Superior temporal gyrus (tissue), 1 donor: ENCODE results near the gene MGARP.
"Not testable (repeated sequence)": the region's sequence is repeated elsewhere in the genome, so short reads cannot be mapped to it uniquely, and the experiment has no call there.

Experiments used
- DNase-seq: peaks from one replicate; pipeline ENCODE4 v3.0.0-alpha.2; 2016; ENCODE audit errors: extremely low spot score

Gene MGARP

GRCh38 chr4:139279760-139280620 lies at the start of gene MGARP:
MGARP (minus strand) TSS chr4:139280225; CDS start chr4:139280158, 67 bp downstream.
- no peak for DNase-seq

DNA sequence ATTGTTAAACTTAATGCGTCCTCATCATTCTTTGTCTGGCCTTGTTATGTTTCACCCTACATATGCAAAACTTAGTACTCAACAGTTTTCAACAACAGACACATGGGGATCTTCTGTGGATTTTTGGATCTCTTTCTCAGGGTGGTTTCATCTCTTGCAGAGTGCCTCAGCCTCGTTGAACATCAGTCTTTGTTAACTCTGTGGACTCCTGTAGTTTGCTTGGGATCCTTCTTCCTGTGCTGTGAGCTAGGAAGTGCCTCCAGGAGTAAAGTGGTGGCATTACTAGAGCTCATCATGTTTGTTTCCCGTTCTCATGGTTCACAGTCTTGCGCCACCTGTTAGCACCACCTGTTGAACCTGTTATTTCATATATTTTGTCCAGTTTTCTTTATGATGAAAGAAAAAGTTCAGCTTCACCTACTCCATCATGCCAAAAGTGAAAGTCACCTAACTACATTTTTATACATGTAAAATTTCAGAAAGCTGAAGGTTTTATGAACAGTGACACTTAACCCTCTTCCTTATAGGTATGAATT lies 49.7 kb upstream of the MGARP start:
- DNase-seq: no peak

GRCh38 chr4:139324620-139325019 lies 44.6 kb upstream of the MGARP start:
- DNase-seq: no peak

GRCh38 chr4:139322541-139322940 lies 42.5 kb upstream of the MGARP start:
- DNase-seq: not testable (repeated sequence)

DNA sequence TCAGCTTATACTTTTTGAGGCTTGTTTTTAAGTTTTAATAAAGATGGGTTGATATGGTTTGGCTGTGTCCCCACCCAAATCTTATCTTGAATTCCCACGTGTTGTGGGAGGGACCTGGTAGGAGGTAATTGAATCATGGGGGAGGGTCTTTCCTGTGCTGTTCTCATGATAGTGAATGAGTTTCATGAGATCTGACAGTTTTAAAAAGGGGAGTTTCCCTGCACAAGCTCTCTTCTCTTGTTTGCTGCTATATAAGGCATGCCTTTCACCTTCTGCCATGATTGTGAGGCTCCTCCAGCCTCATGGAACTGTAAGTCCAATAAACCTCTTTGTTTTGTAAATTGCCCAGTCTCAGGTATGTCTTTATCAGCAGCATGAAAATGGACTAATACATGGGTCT lies 42.0 kb upstream of the MGARP start:
- DNase-seq: not testable (repeated sequence)

DNA sequence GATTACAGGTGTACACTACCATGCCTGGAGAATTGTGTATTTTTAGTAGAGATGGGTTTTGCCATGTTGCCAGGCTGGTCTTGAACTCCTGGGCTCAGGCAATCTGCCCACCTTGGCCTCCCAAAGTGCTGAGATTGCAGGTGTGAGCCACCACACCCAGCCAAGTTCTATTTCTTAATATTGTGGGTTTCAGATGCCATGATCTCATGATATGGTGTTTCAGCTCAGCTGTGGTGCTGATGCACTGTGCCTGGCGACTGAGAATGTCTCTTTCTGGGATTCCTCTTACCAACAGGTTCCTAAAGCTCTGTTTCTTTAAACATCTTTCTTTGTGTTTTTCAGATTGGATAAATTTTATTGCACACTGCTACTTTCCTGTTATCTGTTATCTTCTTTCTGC lies 39.5 kb upstream of the MGARP start:
- no peak for DNase-seq

DNA sequence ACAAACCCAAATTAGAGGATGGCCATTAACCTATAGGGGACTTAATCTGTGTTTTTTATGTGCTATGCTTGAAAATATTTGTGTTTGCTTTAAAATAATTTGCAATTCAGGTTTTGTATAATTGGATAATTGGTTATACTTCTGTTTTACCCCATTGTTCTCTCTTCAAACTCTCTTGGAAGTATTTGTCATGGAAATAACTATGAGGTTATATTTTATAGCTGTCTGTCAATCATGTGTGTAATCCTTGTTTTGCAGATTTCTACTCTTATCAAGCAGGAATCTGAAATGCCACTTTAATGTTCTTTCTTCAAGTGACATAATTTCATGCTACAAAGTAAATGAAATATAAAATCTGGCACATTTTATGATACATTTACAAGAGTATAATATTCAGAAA lies 37.6 kb upstream of the MGARP start:
- no peak for DNase-seq

DNA sequence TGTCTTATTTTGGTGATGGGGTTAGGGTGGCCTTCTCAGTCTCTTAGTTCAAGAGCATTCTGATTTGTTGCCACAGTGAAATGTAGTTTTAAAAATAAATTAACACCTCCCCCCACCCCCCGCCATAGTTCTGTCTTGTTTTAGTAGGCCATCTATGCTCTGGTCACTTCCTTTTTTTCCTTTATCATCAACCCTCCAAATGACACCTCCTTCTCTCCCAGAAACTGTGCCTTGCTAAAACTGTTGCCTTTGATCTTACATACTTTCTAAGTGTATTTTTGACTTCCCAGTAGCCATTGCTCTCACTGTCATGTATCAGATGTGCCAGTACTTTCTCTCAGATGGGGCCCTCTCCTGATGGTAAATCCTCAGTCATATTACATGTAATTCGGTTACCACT lies 36.7 kb upstream of the MGARP start:
- no peak for DNase-seq

GRCh38 chr4:139315221-139315675 lies 35.2 kb upstream of the MGARP start:
- no peak for DNase-seq

DNA sequence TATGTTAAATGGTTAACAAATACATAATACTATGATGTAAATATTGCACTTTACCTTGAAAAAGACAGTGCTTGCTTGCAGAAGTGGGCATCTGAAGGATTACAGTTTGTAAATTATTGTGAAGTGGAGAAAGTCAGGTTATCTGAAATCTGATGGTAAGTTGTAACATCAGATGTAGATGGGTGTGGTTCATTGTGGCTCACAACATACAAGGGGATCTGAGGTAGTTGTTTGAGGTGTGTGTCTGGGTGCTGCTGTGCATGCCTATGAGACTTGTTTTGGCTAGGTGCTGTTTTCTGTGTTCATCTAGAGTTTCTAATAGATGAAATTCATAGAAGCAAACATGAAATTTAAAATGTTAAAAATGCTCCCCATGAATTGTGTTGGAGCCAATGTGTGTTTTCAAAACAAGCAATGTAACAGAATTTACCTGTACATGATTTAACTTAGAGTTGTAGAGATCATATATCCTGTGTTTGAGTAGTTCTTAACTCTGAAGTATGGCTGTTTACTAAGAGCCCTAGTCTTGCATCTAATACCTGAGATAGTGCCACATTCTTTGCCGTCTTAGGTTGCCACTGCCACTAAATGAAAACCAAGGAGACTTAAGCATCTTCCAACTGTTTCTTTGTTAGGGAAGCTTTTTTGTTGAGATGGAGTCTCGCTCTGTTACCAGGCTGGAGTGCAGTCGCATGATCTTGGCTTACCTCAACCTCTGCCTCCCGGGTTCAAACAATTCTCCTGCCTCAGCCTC lies 34.2 kb upstream of the MGARP start:
- no peak for DNase-seq

GRCh38 chr4:139313414-139313813 lies 33.4 kb upstream of the MGARP start:
- DNase-seq: not testable (repeated sequence)

DNA sequence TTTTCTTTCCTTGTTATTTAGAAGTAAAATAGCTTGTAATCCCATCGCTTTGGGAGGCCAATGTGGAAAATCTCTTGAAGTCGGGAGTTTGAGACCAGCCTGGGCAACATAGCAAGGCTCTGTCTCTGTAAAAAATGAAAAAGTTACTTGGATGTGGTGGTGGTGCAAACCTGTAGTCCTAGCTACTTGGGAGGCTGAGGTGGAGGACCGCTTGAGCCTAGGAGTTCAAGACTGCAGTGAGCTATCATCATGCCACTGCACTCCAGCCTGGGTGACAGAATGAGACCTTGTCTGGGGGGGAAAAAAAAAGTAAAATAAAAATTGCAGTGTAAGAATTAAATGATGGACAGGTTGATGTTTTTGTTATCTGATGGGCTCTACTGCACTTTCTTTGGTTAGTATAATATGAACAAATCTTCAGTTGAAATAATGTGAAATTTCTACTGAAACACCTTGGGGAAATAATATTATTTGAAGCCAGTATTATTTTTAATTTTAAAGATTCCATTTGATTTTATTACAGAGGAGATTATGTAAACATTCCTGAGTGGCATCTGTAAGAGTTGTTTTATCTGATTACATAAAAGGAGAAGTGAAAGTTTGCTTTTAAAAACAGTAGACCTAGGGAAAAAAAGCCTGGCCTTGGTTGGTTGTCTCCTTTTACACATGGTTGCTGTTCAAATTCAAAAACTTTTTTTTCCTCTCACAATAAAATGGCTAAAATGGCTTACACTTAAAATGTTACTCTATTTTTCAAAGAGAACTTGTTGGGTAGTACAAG lies 32.7 kb upstream of the MGARP start:
- no peak for DNase-seq

DNA sequence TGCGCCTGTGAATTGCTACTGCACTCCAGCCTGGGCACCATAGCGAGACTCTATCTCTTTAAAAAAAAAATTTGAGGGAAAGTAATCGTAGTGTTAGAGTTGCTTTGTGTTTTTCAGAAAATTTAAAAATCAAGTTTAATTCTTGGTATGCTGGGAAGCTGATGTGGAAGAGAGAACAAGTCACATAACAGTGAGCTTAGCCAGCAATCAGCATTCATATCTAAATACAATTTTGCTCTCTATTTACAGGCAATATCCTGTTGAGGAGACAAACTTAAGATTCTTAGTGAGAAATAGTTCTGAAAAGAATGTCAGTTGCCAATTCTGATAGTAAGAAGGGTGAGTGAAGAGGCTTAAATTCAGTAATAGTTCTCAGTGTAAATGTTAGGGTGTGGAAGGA lies 31.9 kb upstream of the MGARP start:
- DNase-seq: no peak

GRCh38 chr4:139304920-139305319 lies 24.9 kb upstream of the MGARP start:
- no peak for DNase-seq

DNA sequence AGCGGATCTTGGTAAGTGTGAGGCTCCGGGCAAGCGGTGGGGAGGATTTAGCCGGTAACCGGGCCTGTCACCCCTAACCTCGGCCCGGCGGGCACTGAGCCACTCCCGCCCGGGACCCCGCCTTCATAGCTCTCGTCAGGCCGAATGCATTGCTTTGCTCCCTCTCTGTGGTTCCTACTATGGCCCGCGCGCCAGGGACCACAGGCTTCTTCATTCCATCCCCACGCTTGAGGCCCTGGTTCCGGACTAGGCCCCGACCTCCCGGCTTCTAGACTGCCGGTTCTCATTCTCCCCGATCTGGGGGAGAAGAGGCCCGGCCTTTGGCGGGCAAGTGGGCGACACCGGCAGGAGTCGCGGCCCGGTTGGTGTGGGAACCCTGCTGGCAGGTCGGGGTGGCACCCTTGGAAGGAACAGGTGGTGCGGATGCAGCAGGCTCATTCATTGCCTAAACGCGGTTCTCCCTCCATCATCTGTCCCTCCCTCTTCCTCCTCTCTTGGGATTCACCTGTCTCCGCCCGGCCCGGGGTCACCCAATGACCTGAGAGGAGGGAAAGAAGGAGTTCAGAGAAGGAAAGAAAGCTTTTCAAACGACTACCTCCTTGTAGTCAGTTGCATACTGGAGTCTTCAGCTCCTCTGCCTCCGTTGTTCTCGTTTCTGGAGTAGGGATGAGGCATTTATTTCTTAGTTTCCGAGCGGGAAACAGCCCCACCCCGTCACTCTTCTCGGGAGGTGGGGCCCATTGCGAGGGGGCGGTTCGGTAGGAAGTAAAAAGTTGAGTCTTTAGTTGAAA lies 22.0 kb upstream of the MGARP start, which contains the start of gene NDUFC1:
Gene NDUFC1 (minus strand): TSS at position 657 of the 791 bp plus-strand sequence. CDS start 6,679 bp downstream, outside the sequence.
- DNase-seq: no peak

DNA sequence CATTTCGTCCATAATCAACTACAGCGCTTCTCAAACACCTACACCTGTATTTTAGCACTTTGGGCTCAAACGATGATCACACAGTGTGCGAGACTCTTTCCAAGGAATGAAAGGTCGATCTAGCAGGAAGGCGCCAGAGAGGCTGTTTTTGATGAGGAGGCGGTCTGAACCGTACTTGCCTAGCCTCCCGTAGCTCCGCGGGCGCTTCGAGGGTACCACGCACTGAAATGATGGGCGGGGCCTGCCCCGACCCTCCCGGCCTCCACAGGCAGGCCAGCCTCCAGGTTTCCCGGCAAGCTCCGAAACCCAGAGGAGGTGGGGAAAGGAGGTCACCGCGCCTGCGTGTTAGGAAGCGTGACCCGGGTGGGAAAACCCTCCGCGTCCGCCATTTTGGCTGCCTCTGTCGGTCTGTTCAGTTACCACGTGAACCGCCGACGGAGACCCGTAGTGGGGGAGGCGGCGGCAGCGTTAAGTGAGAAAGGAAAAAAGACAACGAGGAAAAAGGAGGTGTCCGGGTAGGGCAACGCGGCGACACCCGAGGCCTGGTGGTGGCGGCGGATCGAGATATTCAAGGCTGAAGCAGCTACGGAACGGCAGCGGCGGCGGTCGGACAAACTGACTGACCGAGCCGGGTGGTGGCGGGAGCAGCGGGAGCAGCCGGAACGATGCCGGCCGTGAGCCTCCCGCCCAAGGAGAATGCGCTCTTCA lies 21.2 kb upstream of the MGARP start, which contains the start of gene NAA15:
Gene NAA15 (plus strand): TSS at position 393 of the 708 bp plus-strand sequence. CDS start 273 bp downstream, at position 666.
- DNase-seq: peak; percentile 99

GRCh38 chr4:139300431-139301112 lies 20.5 kb upstream of the MGARP start:
- DNase-seq: no peak

DNA sequence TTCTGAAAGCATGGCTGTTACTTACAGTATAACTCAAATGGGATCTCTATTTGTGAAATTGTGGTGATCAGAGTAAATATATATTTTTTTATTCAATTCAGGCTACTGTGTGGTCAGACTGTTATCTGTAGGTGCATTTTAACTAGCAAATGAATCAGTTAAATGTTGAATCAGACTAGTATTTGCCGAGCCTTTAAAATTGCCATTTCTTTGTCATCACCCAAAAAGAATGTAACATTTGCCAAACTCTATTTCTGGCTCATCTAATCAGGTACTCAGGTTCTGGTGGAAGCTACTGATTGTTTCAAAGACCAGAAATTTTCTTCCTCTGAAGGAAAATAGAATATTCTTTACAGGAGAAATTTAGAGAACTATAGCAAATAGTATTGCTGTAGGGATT lies 19.5 kb upstream of the MGARP start:
- peak; percentile 29 for DNase-seq

DNA sequence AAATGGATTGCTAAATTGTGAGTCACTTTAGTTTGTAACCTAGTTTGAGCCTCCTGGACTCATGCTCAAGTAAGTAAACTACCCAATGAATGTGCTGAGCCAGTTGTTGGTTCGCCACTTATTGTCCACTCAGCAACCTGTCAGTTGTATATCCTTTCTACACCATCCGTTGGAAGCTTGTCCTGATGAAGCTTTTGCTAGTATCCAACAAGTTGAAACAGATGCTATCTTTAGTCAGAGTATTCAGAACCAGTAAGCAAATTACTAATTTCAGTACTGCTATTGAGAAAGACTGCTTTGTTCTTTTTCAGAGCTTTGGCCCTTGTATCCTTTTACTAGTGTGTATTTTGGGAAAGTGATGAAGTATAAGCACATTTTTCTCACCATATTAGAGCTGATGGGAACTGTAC lies 17.0 kb upstream of the MGARP start:
- DNase-seq: peak; percentile 30

DNA sequence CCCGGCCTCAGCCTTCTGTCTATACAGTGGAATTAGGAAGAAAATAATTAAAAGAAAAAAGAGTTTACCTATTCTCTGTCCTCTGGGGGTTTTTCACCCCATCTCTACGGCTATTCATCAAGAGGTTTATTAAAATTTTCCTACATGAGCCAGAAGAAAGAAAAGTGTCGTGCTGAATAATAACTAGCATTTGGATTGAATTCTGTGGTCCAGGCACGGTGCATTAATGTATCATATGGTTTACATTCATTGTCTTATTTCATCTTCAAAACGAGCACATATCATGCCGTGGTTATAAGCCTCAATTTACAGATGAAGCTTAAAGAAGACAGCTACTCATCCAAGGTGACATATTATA lies 15.9 kb upstream of the MGARP start:
- no peak for DNase-seq
